NT2/D1 (cell line): ENCODE data around the gene XRN1.
"Not testable (repeated sequence)": the region's sequence is repeated elsewhere in the genome, so short reads cannot be mapped to it uniquely, and the experiment has no call there.

Source experiments
- DNase-seq: peaks from one replicate; pipeline ENCODE4 v3.0.0-alpha.2; 2011; ENCODE audit warnings: low read depth, low spot score
- H3K27me3 ChIP-seq: 2 replicates; pipeline ENCODE4 v1.6.0; 2011; ENCODE audit warnings: mild to moderate bottlenecking; ENCODE audit not compliant: insufficient read length, insufficient read depth
- H3K36me3 ChIP-seq: 2 replicates; pipeline ENCODE4 v1.6.1; 2011; ENCODE audit warnings: mild to moderate bottlenecking, low read length, mixed read lengths; ENCODE audit not compliant: insufficient read depth, insufficient read length
- H3K4me1 ChIP-seq: 2 replicates; pipeline ENCODE4 v1.5.1; 2011; ENCODE audit not compliant: insufficient read depth, insufficient read length
- H3K4me3 ChIP-seq: 2 replicates; pipeline ENCODE4 v1.5.1; 2011; ENCODE audit warnings: low read depth; ENCODE audit not compliant: insufficient read length
- H3K9ac ChIP-seq: 2 replicates; pipeline ENCODE4 v1.6.0; 2011; ENCODE audit warnings: low read depth; ENCODE audit not compliant: insufficient read length
- H3K9me3 ChIP-seq: 2 replicates; pipeline ENCODE4 v1.5.1; 2011; ENCODE audit warnings: mild to moderate bottlenecking, low read length; ENCODE audit not compliant: insufficient read depth
- SUZ12 ChIP-seq: IDR thresholded peaks from 2 replicates; pipeline ENCODE4 v1.6.1; 2011; ENCODE audit not compliant: insufficient read length, insufficient read depth; ENCODE audit errors: extremely low read depth
- YY1 ChIP-seq: IDR thresholded peaks from 2 replicates; pipeline ENCODE4 v1.6.1; 2011; ENCODE audit not compliant: insufficient read length, insufficient read depth
- ZNF274 ChIP-seq: IDR thresholded peaks from 2 replicates; pipeline ENCODE4 v1.6.1; 2011; ENCODE audit warnings: mild to moderate bottlenecking, low read depth, low read length

XRN1 gene

DNA sequence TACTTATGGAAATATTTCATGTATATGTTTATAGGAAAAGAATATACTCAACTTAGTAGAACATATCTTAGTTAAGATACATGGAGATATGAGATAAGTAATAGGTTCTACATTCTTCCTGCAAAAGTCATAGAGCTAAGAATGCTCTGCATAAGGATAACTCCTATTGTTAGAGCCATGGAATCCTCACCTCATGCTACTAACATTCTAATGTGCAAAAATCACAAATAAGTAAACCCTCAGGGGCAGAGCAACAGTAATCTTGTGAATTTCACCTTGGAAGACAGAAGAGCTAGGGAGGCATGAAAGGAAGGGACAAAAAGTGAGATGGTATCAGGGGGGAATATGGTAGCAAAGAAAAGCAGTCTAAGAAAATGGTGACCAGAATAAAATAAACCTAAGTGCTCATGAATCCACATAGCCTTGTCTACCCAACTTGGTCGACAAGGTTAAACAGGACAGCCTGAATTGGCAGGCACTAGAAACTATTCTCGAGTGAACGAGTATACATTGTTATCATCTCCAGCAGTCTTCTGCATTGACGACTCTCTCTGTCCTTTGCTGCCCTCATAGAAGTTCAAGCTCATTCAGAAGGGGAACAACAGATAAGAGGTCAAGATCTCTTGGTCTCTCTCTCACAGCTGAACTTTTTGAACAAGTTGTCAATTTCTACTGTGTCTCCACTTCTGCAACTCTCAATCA is 52.8 kb downstream of the XRN1 start:
- H3K9me3 ChIP-seq, result no peaks in the 10 kb centered on the region
- H3K36me3 ChIP-seq, result peaks cover 19% of the 10 kb centered on the region
- H3K27me3 ChIP-seq, result no peaks in the 10 kb centered on the region
- no peak overlapping the region for H3K9ac ChIP-seq
- TF ChIP-seq SUZ12 (no peak), YY1 (no peak), ZNF274 (no peak)
- no peak overlapping the region for H3K4me3 ChIP-seq
- no peaks in the 10 kb centered on the region for H3K4me1 ChIP-seq
- no peak for DNase-seq

DNA sequence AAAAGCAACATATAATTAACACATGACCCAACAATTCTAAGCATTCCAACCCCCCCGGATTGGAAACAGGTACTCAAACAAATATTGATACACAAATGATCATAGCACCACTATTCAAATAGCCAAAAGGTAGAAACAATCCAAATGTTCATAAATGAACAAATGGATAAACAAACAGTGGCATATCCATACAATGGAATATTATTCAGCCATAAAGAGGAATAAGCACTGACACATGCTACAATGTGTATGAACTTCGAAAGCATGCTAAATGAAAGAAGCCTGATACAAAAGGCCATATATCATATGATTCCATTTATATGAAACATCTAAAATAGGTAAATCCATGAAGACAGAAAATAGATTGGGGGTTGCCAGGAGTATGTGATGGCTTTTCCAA is 62.8 kb downstream of the XRN1 start:
- peaks cover 21% of the 10 kb centered on the region for H3K36me3 ChIP-seq
- DNase-seq, result no peak
- no peaks in the 10 kb centered on the region for H3K4me1 ChIP-seq

DNA sequence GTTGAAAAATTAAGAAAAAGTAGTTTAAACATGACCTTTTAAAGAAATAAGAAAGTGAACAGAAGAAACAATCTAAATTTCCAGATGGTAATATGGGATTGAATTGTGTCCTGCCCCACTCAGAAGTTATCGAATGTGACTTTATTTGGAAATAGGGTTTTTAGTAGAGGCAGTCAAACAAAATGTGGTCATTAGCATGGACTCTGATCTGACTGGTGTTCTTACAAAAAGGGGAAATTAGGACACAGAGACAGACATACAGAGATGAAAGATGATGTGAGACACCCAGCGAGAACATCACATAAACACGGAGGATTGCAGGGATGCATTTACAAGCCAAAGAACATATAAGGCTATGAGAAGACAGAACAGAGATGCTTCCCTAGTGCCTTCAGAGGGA is 73.2 kb downstream of the XRN1 start:
- H3K9me3 ChIP-seq, result no peaks in the 10 kb centered on the region

More for the DNA sequence above, 62.8 kb downstream of the XRN1 start:
- TF ChIP-seq ZNF274 (no peak), YY1 (no peak), SUZ12 (no peak)
- Histone ChIP-seq H3K9ac (no peak overlapping the region), H3K9me3 (no peaks in the 10 kb centered on the region; the same call in 1 of the 2 replicates), H3K27me3 (no peaks in the 10 kb centered on the region), H3K4me3 (no peak overlapping the region)

DNA sequence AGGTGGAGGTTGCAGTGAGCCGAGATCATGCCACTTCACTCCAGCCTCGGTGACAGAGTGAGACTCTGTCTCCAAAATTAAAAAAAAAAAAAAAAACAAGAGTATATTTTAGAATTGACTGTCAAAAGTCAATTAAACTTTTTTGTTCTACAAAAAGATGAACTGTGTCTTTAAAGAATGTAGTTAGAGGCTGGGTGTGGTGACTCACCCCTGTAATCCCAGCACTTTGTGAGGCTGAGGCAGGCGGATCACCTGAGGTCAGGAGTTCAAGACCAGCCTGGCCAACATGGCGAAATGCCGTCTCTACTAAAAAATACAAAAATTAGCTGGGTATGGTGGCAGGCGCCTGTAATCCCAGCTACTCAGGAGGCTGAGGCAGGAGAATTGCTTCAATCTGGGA is 78.3 kb downstream of the XRN1 start:
- H3K9ac ChIP-seq, H3K4me3 ChIP-seq, DNase-seq, H3K27me3 ChIP-seq, H3K4me1 ChIP-seq, H3K9me3 ChIP-seq: not testable (repeated sequence)
- peaks cover 22% of the 10 kb centered on the region for H3K36me3 ChIP-seq

More for the DNA sequence above, 73.2 kb downstream of the XRN1 start:
- Histone ChIP-seq H3K36me3 (peaks cover 28% of the 10 kb centered on the region), H3K27me3 (no peaks in the 10 kb centered on the region), H3K4me3 (no peak overlapping the region), H3K4me1 (no peaks in the 10 kb centered on the region), H3K9ac (no peak overlapping the region)
- DNase-seq, result no peak
- no peak for TF ChIP-seq ZNF274
- TF ChIP-seq YY1, result no peak
- no peak for TF ChIP-seq SUZ12

DNA sequence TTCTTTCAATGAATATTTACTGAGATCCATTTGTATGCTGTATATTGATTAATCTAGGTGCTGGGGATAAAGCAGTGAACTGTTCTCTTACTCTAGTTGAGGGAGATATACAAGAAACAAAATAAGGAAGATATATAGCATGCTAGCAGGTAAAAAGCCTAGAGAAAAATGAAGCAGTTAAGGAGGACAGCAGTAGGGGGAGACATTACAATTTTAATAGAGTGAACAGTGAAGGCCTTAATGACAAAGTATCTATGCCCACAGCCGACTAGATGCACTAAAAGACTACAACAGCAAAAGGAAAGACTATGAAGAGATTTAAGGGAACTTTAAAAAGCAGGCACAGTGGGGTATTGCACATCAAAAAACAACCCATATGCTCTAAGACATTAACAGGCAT is 81.4 kb downstream of the XRN1 start:
- Histone ChIP-seq H3K9ac (no peak overlapping the region), H3K27me3 (no peaks in the 10 kb centered on the region), H3K4me3 (no peak overlapping the region), H3K9me3 (no peaks in the 10 kb centered on the region), H3K36me3 (peaks cover 20% of the 10 kb centered on the region), H3K4me1 (no peaks in the 10 kb centered on the region)
- no peak for DNase-seq
- no peak for TF ChIP-seq ZNF274
- no peak for TF ChIP-seq SUZ12
- TF ChIP-seq YY1, result no peak

DNA sequence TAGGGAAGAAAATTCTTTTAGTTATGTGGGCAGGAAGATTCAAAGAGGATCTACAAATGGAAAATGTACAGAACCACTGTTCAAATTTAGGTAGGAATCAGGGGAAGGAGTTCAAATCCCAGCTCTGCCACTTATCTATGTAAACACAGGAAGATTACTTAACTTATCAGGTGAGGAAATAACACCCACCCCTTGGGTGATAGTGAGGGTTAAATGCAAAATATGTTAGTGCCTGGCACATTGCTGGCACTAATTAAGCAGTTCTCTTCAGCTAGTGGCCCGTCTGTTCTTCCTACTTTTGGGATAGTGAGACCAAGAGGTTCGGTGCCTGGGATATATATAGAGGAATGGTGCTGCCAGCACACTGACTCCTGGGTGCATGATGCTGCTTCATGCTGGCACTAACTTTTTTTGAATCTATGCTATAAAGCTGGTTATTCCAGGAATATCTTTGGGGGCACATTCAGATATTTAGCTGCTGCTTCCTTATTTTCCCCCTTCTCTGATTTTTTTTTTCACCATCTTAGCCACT is 83.8 kb downstream of the XRN1 start:
- no peak for DNase-seq
- H3K4me1 ChIP-seq, result no peaks in the 10 kb centered on the region
- no peak overlapping the region for H3K4me3 ChIP-seq
- peaks cover 16% of the 10 kb centered on the region for H3K36me3 ChIP-seq
- H3K9ac ChIP-seq, result no peak overlapping the region
- H3K9me3 ChIP-seq, result no peaks in the 10 kb centered on the region
- H3K27me3 ChIP-seq, result no peaks in the 10 kb centered on the region
- TF ChIP-seq ZNF274 (no peak), YY1 (no peak), SUZ12 (no peak)

DNA sequence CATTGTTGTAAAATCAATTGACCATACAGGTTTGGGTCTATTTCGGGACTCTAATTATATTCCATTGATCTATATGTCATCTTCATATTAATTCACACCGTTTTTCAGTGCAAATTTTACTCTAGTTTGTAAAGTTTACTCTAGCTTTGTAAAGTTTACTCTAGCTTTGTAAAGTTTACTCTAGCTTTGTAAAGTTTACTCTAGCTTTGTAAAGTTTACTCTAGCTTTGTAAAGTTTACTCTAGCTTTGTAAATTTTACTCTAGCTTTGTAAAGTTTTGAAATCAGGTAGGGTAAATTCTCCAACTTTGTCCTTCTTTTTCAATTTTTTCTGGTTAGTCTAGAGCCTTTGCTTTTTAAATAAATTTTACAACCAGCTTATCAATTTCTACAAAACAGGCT is 84.4 kb downstream of the XRN1 start:
- not testable (repeated sequence) for H3K4me1 ChIP-seq, H3K9me3 ChIP-seq, H3K9ac ChIP-seq, DNase-seq, H3K27me3 ChIP-seq, H3K4me3 ChIP-seq
- H3K36me3 ChIP-seq, result peaks cover 14% of the 10 kb centered on the region
